Measurements from ENCODE around the gene PDCD10.

GRCh38 chr3:167651826-167652225 is 82.9 kb downstream of the PDCD10 start:
- TF ChIP-seq POLR2A (IDR thresholded peaks at IDR 0.05; ENCODE audit: low read depth, low read length) (no peak), JUN (IDR thresholded peaks at IDR 0.05; ENCODE audit: borderline replicate concordance, insufficient read depth, insufficient read length, low read depth) (no peak), FOS (IDR thresholded peaks at IDR 0.05; ENCODE audit: borderline replicate concordance, insufficient read depth, low read length) (no peak), EZH2 (IDR thresholded peaks at IDR 0.05; ENCODE audit: borderline replicate concordance, low read depth, low read length, severe bottlenecking) (no peak), POLR2AphosphoS5 (IDR thresholded peaks at IDR 0.05; ENCODE audit: insufficient read depth, low read depth, low read length) (no peak)
- TF ChIP-seq, protein P1, sequence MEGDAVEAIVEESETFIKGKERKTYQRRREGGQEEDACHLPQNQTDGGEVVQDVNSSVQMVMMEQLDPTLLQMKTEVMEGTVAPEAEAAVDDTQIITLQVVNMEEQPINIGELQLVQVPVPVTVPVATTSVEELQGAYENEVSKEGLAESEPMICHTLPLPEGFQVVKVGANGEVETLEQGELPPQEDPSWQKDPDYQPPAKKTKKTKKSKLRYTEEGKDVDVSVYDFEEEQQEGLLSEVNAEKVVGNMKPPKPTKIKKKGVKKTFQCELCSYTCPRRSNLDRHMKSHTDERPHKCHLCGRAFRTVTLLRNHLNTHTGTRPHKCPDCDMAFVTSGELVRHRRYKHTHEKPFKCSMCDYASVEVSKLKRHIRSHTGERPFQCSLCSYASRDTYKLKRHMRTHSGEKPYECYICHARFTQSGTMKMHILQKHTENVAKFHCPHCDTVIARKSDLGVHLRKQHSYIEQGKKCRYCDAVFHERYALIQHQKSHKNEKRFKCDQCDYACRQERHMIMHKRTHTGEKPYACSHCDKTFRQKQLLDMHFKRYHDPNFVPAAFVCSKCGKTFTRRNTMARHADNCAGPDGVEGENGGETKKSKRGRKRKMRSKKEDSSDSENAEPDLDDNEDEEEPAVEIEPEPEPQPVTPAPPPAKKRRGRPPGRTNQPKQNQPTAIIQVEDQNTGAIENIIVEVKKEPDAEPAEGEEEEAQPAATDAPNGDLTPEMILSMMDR (IDR thresholded peaks at IDR 0.05; ENCODE audit: extremely low read depth in 1 of 2, insufficient read depth in 1 of 2, low read depth in 1 of 2, low read length in 2 of 2), result no peak
- TF ChIP-seq, protein P2, sequence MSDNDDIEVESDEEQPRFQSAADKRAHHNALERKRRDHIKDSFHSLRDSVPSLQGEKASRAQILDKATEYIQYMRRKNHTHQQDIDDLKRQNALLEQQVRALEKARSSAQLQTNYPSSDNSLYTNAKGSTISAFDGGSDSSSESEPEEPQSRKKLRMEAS (IDR thresholded peaks at IDR 0.05; ENCODE audit: insufficient read depth, insufficient read length), result no peak

All from endothelial cell of umbilical vein (primary cell).